Mesendoderm (in vitro differentiated cells): ENCODE data around the gene TNFRSF21.
"Not testable (repeated sequence)": the region's sequence is repeated elsewhere in the genome, so short reads cannot be mapped to it uniquely, and the experiment has no call there.

Experiments used
- DNase-seq: peaks from one replicate; pipeline ENCODE4 v3.0.0; 2013
- H2AK5ac ChIP-seq: 2 replicates; pipeline ENCODE4 v1.6.1; 2013; ENCODE audit warnings: low read length, inconsistent platforms
- H2BK120ac ChIP-seq: 2 replicates; pipeline ENCODE4 v1.6.1; 2013; ENCODE audit warnings: low read depth, mild to moderate bottlenecking, low read length, moderate library complexity, mixed read lengths
- H2BK15ac ChIP-seq: replicated peaks from 2 replicates; pipeline ENCODE4 v1.6.1; 2013; ENCODE audit warnings: low read depth, mild to moderate bottlenecking, moderate library complexity
- H2BK5ac ChIP-seq: 2 replicates; pipeline ENCODE4 v1.6.1; 2013; ENCODE audit warnings: low read length, inconsistent platforms
- H3K18ac ChIP-seq: 2 replicates; pipeline ENCODE4 v1.6.1; 2013; ENCODE audit warnings: mild to moderate bottlenecking, low read length, mixed read lengths
- H3K23ac ChIP-seq: one replicate; pipeline ENCODE4 v1.6.1; 2013; ENCODE audit warnings: low read length
- H3K27ac ChIP-seq: 2 replicates; pipeline ENCODE4 v1.5.1; 2013; ENCODE audit warnings: low read depth, mild to moderate bottlenecking, inconsistent platforms, low read length, moderate library complexity
- H3K27me3 ChIP-seq: 2 replicates; pipeline ENCODE4 v1.6.1; 2013; ENCODE audit warnings: low read length, control low read depth, mild to moderate bottlenecking, inconsistent platforms; ENCODE audit not compliant: insufficient read depth, poor library complexity
- H3K36me3 ChIP-seq: 2 replicates; pipeline ENCODE4 v1.6.1; 2013; ENCODE audit warnings: low read length, inconsistent platforms; ENCODE audit not compliant: control insufficient read depth, insufficient read depth
- H3K4ac ChIP-seq: one replicate; pipeline ENCODE4 v1.6.1; 2013; ENCODE audit warnings: low read depth, mild to moderate bottlenecking, low read length, moderate library complexity
- H3K4me1 ChIP-seq: 2 replicates; pipeline ENCODE4 v1.6.1; 2013; ENCODE audit warnings: low read depth, low read length, inconsistent platforms; ENCODE audit not compliant: control insufficient read depth
- H3K4me2 ChIP-seq: 2 replicates; pipeline ENCODE4 v1.6.1; 2013; ENCODE audit warnings: low read length
- H3K4me3 ChIP-seq: 2 replicates; pipeline ENCODE4 v1.5.1; 2013; ENCODE audit warnings: mild to moderate bottlenecking, low read length
- H3K56ac ChIP-seq: one replicate; pipeline ENCODE4 v1.6.1; 2013; ENCODE audit warnings: low read length
- H3K79me1 ChIP-seq: 2 replicates; pipeline ENCODE4 v1.6.1; 2013; ENCODE audit warnings: low read length, inconsistent platforms
- H3K79me2 ChIP-seq: 2 replicates; pipeline ENCODE4 v1.6.1; 2013; ENCODE audit warnings: mild to moderate bottlenecking, low read length; ENCODE audit not compliant: control insufficient read depth, insufficient read depth
- H3K9ac ChIP-seq: 2 replicates; pipeline ENCODE4 v1.6.1; 2013; ENCODE audit warnings: low read length, inconsistent platforms
- H4K5ac ChIP-seq: one replicate; pipeline ENCODE4 v1.6.1; 2013; ENCODE audit warnings: low read length
- H4K8ac ChIP-seq: one replicate; pipeline ENCODE4 v1.6.1; 2013; ENCODE audit warnings: low read depth, mild to moderate bottlenecking, control low read depth, low read length, moderate library complexity
- WGBS: extraction: QIAGEN DNeasy Blood & Tissue Kit; methylation state at CpG from one replicate; pipeline ENCODE4 v1.1.7; 2013; ENCODE audit warnings: low lambda C conversion rate, missing lambda C conversion rate; ENCODE audit not compliant: insufficient coverage; ENCODE audit errors: extremely low coverage; 5-methylcytosine and 5-hydroxymethylcytosine counted together

TNFRSF21 gene

GRCh38 chr6:47319867-47320266 lies 10.2 kb upstream of the TNFRSF21 start:
- Histone ChIP-seq H2BK5ac (no peak overlapping the region), H3K36me3 (no peaks in the 10 kb centered on the region), H4K5ac (no peak overlapping the region), H3K23ac (no peak overlapping the region), H3K27ac (no peak overlapping the region), H3K79me2 (no peaks in the 10 kb centered on the region), H2BK15ac (no peak overlapping the region), H3K4me1 (no peaks in the 10 kb centered on the region), H3K79me1 (no peaks in the 10 kb centered on the region), H3K4me2 (no peak overlapping the region), H3K56ac (no peak overlapping the region), H3K18ac (no peak overlapping the region), H2AK5ac (no peak overlapping the region), H4K8ac (no peak overlapping the region), H3K27me3 (no peaks in the 10 kb centered on the region), H3K4ac (no peak overlapping the region), H2BK120ac (no peak overlapping the region), H3K4me3 (no peak overlapping the region), H3K9ac (no peak overlapping the region)
- DNase-seq = no peak
- WGBS = 100% methylated on average over 1 of the region's 4 CpGs

- Histone ChIP-seq H3K4me1 (no peaks in the 10 kb centered on the region), H3K27ac (no peak overlapping the region), H3K4ac (no peak overlapping the region), H3K79me1 (no peaks in the 10 kb centered on the region), H3K4me3 (no peak overlapping the region), H2AK5ac (no peak overlapping the region), H3K36me3 (no peaks in the 10 kb centered on the region), H4K8ac (no peak overlapping the region), H4K5ac (no peak overlapping the region), H2BK15ac (no peak overlapping the region), H3K4me2 (no peak overlapping the region), H3K18ac (no peak overlapping the region), H3K56ac (no peak overlapping the region), H2BK120ac (no peak overlapping the region), H3K27me3 (no peaks in the 10 kb centered on the region), H3K79me2 (no peaks in the 10 kb centered on the region), H2BK5ac (no peak overlapping the region), H3K9ac (no peak overlapping the region), H3K23ac (no peak overlapping the region)
- no peak for DNase-seq
- no CpG with 5 or more reads among the region's 3 CpGs for WGBS
These were observed 9.7 kb upstream of the TNFRSF21 start for GRCh38 chr6:47319382-47319781.

- H4K8ac ChIP-seq = no peak overlapping the region
- no peak overlapping the region for H3K23ac ChIP-seq
- H3K36me3 ChIP-seq = no peaks in the 10 kb centered on the region
- H3K18ac ChIP-seq = no peak overlapping the region
- H3K9ac ChIP-seq = no peak overlapping the region
- H4K5ac ChIP-seq = no peak overlapping the region
- no peak overlapping the region for H3K4me2 ChIP-seq
- no peak overlapping the region for H2AK5ac ChIP-seq
- H2BK5ac ChIP-seq = no peak overlapping the region
- H3K56ac ChIP-seq = no peak overlapping the region
- H3K79me1 ChIP-seq = no peaks in the 10 kb centered on the region
- H2BK15ac ChIP-seq = no peak overlapping the region
- H3K4ac ChIP-seq = no peak overlapping the region
- no peaks in the 10 kb centered on the region for H3K79me2 ChIP-seq
- H3K27me3 ChIP-seq = no peaks in the 10 kb centered on the region
- no peak overlapping the region for H2BK120ac ChIP-seq
- WGBS = no CpG with 5 or more reads among the region's 3 CpGs
- no peak overlapping the region for H3K27ac ChIP-seq
- H3K4me1 ChIP-seq = no peaks in the 10 kb centered on the region
- H3K4me3 ChIP-seq = no peak overlapping the region
- no peak for DNase-seq
These were observed 8.7 kb upstream of the TNFRSF21 start for GRCh38 chr6:47318236-47318989.

- not testable (repeated sequence) for DNase-seq, H3K27me3 ChIP-seq, H3K79me2 ChIP-seq, H4K8ac ChIP-seq, H3K56ac ChIP-seq, H3K4me2 ChIP-seq, H4K5ac ChIP-seq, H3K36me3 ChIP-seq, H3K18ac ChIP-seq, H3K27ac ChIP-seq, H3K4me1 ChIP-seq, H3K4me3 ChIP-seq, H2AK5ac ChIP-seq, H3K23ac ChIP-seq, H2BK15ac ChIP-seq, H3K9ac ChIP-seq, H2BK5ac ChIP-seq, H3K4ac ChIP-seq, H2BK120ac ChIP-seq, H3K79me1 ChIP-seq
- no CpG with 5 or more reads among the region's 8 CpGs for WGBS
These were observed 5.5 kb upstream of the TNFRSF21 start for GRCh38 chr6:47315181-47315580.

- Histone ChIP-seq H3K27me3 (no peaks in the 10 kb centered on the region), H2BK15ac (no peak overlapping the region), H3K36me3 (no peaks in the 10 kb centered on the region), H3K4me3 (no peak overlapping the region), H3K18ac (no peak overlapping the region), H3K4me2 (no peak overlapping the region), H2BK120ac (no peak overlapping the region), H3K27ac (no peak overlapping the region), H3K79me1 (peaks cover 2% of the 10 kb centered on the region), H3K9ac (peak overlapping the region; percentile 15), H2AK5ac (no peak overlapping the region), H3K4ac (no peak overlapping the region), H3K79me2 (peaks cover 41% of the 10 kb centered on the region), H3K56ac (peak overlapping the region; percentile 77), H3K23ac (no peak overlapping the region), H4K8ac (no peak overlapping the region), H3K4me1 (peaks cover 4% of the 10 kb centered on the region), H2BK5ac (no peak overlapping the region), H4K5ac (no peak overlapping the region)
- no peak for DNase-seq
- WGBS = no CpG with 5 or more reads among the region's 7 CpGs
These were observed 401 bp upstream of the TNFRSF21 start for GRCh38 chr6:47310131-47310480.
